Smooth muscle cell of the brain vasculature (primary cell): ENCODE data around the gene PLA2G4D.
"Not testable (repeated sequence)": the region's sequence is repeated elsewhere in the genome, so short reads cannot be mapped to it uniquely, and the experiment has no call there.

Experiments used
- DNase-seq: peaks from one replicate; pipeline ENCODE4 v3.0.0-alpha.2; 2012; ENCODE audit warnings: low read depth, low spot score

The PLA2G4D gene

GRCh38 chr15:42123546-42123945 is 29.2 kb upstream of the PLA2G4D start:
- DNase-seq = no peak

GRCh38 chr15:42121682-42122081 is 27.3 kb upstream of the PLA2G4D start:
- DNase-seq = no peak

GRCh38 chr15:42121021-42121420 is 26.7 kb upstream of the PLA2G4D start:
- DNase-seq = no peak

GRCh38 chr15:42120285-42120684 is 25.9 kb upstream of the PLA2G4D start:
- no peak for DNase-seq

- no peak for DNase-seq
Observed at GRCh38 chr15:42119446-42119760, 25.0 kb upstream of the PLA2G4D start.

- no peak for DNase-seq
Observed at GRCh38 chr15:42118650-42119445, 24.5 kb upstream of the PLA2G4D start.

GRCh38 chr15:42111924-42112323 is 17.6 kb upstream of the PLA2G4D start:
- no peak for DNase-seq

GRCh38 chr15:42110367-42110766 is 16.0 kb upstream of the PLA2G4D start:
- no peak for DNase-seq

- no peak for DNase-seq
Observed at GRCh38 chr15:42108806-42109205, 14.4 kb upstream of the PLA2G4D start.

GRCh38 chr15:42108189-42108588 is 13.8 kb upstream of the PLA2G4D start:
- no peak for DNase-seq

- DNase-seq = no peak
Observed at GRCh38 chr15:42107473-42107872, 13.1 kb upstream of the PLA2G4D start.

- DNase-seq = no peak
Observed at GRCh38 chr15:42106288-42106687, 11.9 kb upstream of the PLA2G4D start.

GRCh38 chr15:42104095-42104891 is 9.9 kb upstream of the PLA2G4D start:
- DNase-seq = no peak

- DNase-seq = no peak
Observed at GRCh38 chr15:42102646-42103235, 8.4 kb upstream of the PLA2G4D start.

GRCh38 chr15:42101861-42102260 is 7.5 kb upstream of the PLA2G4D start:
- DNase-seq = no peak

- DNase-seq = no peak
Observed at GRCh38 chr15:42100021-42100800, 5.8 kb upstream of the PLA2G4D start.

- DNase-seq = no peak
Observed at GRCh38 chr15:42097018-42097417, 2.7 kb upstream of the PLA2G4D start.

GRCh38 chr15:42093966-42094365 is 396 bp downstream of the PLA2G4D start:
- DNase-seq = no peak

GRCh38 chr15:42092398-42093318 is 1.7 kb downstream of the PLA2G4D start:
- DNase-seq = no peak

GRCh38 chr15:42091753-42092397 is 2.5 kb downstream of the PLA2G4D start:
- DNase-seq = not testable (repeated sequence)
